GM21360 (cell line): ENCODE measurements around the gene AKIRIN2.
A peak's percentile ranks its signal among the peaks of the same experiment; 100 is the strongest.

Source experiments
- ATAC-seq: cut with Tn5 transposase; IDR thresholded peaks from one replicate; pipeline ENCODE4 v1.9.1; 2021; ENCODE audit warnings: mild to moderate bottlenecking, moderate library complexity; ENCODE audit not compliant: unreplicated experiment

Gene AKIRIN2

DNA sequence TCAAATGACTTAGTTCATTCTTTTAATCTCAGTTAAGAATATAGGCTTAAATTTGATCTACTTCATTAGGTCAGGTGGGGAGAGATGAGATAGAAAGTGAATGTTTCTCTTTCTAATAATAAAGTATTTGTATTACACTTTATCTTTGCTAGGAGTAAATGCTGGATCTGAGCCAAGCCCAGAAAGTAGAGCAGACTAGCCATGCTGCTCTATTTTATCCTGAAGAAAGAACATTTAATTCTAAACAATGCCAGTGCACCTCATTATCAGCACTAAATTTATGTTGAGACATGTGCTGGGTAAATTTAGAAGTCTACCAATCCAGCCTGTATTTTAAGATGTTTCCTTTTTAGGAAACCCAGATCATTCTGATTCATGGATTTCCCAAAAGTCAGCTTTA, 43.5 kb downstream of the AKIRIN2 start:
- no peak for ATAC-seq

DNA sequence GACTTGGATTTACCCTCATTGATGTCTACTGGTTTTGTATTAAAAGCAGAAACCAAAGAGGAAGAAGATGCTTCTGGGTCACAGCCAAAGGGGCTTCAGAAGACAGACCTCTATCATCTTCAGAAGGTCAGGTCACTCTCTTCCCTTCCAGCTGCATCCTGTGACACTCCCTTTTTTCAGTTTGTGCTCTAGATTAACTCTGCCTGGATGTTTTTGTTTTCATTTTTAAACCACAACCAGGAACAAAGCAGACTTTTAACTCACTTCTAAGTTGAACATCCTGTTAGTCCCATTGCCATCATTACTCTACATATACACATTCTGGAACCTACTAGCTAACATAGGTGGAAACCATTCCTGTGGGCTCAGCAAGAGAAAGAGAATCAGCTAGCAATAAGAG, 45.2 kb downstream of the AKIRIN2 start:
- ATAC-seq: peak; percentile 74

DNA sequence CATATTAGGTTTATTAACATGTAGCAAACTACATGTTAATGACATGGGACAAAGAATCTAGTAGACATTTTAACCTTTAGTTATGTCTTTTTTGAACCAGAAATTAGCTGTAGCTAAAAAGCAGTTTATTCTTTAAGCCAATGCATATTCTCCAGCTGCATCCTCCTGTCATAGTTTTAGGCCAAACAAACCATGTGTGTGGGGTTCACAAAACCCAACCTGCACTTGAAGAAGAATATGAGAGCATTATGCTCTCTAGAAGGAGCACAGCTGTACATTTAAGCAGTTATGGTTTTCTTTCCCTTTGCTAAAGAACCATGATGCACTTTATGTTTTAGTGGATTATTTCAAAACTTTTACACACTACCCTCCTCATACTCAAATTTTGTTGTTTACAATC, 46.2 kb downstream of the AKIRIN2 start:
- no peak for ATAC-seq

DNA sequence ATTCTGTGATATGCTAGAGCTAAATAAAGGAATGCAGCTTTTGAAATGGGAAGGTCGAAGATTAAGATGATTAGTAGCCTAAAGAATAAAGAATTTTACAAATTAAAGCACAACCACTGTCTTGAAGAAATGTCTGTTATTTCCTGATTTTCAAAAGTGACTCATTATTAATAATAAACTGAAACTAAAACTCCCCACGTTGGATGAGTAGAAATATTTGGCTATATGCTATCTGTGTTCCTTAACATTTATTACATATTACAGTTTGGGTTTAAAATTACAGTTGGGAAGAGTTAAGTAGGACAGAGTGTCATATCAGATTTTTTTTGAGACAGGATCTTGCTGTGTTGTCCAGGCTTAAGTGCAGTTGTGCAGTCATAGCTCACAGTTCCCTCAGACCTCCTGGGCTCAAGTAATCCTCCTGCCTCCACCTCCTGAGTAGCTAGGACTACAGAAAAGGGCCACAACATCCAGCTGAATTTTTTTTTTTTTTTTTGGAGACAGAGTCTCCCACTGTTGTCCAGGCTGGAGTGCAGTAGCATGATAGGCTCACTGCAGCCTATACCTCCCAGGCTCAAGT, 47.1 kb downstream of the AKIRIN2 start:
- ATAC-seq: no peak

DNA sequence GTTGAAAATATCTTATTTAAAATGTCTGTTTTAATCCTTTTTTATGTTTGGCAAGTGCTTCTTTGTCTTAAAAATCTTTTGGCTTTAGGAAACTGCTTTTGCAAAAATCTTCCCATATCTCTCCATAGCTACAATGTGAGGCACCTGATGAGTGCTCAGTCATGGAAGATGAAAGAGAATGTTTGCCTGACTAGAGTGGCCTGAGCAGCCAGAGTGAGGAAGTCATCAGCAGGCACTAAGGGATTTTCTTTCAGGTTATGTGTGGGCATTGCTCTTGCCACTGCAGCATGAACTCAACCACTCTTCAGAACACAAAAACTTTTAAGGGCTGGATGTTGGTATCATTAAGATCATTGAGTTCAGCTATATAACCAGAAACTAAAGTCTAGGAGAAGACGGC, 47.9 kb downstream of the AKIRIN2 start:
- ATAC-seq: no peak

DNA sequence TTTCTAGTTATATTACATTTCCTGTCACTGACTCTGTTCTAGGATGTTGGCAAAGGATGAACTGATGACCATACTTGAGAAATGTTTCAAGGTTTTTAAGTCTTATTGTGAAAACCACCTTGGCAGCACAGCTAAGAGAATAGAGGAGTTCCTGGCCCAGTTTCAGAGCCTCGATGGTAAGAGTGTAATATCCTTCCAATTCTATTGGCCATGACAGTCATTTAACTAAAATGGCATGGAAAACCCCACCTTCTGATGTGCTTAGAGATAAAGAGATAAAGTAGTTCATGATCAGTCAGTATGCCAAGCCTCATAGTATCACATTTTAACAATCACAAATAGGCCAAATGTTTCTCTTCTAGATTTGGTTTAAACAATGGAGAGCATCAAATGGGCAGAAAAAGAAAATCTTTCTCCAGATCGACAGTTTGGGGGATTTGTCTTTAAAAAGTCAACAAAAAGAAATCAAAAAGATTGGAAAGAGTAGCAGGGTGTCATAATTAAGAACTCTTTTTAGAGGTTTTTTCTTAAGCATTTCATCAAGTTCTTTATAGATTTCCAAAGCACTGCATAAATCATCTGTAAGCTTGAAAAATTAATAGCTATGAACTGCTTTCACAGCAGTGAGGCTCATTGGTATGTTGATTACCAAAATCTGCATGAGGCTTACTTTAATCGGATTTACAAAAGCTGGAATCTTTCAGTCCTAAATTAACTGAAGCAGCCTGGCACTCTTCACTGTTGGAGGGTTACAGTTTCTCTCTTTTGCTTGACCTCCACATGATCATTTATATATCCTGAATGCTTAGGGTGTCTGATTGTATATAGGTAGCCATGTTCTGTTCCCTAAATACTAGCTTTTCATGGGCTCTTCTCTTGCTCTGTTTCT, 48.7 kb downstream of the AKIRIN2 start:
- no peak for ATAC-seq

DNA sequence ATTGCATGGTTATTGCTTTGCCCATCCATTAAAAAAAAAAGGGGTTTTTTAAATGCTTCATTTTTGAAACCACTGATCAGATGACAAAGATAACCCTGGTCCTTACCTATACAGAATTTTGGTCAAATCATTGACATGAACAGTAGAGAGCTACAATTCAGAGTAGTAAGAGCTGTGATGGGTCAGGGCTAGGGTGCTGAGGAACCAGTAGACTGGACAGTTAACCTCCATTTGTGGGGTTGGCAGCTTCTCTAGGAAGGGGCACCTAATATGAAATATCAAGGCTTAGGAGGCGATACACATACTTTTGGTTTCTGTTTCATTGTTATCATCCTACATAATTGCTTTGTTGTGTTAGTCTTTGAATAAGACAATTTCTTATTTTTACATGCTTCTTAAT, 57.0 kb downstream of the AKIRIN2 start:
- ATAC-seq: no peak

DNA sequence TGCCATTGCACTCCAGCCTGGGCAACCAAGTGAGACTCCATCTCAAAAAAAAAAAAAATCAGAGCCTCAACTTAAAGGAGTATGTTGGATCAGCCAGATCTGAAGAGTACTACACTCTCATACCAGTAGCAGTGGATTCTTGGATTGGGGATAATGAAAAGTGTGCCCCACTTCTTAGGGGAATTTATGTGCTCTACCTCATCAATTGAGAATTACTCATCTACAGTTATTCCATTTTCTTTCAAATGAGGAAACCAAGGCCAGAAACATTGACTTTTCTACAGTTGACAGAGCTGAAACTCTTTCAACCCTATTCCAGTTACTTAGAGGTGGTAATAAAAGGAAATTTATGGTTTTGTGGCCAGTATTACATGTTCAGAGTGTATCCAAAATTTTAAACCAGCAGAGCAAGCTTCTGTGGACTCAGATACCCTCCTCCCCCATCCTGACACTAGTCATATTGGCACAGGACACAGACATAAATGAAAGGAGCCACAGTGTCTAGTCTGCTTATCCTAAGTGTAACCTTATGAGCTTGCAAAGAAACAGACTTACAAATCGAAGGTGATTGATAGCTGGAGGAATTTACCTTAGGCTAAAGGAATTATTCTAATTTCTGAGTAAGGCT, 60.9 kb downstream of the AKIRIN2 start:
- no peak for ATAC-seq

DNA sequence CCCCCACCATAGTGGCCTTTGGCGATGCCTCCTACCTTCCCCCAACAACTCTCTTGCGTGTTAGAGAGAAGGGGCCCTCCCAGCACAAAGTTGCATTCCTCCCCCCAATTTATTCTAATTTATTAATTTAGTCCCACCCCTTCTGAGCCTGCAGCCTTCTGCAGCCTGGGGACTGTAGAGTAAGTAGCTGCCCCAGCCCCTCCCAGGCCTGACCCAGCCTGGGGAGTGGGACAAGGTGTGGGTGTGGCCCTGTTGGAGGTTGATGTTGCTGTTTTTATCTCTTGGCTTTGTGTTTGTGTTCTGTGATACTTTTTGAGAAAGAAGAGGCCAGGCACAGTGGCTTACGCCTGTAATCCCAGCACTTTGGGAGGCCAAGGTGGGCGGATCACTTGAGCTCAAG, 62.7 kb downstream of the AKIRIN2 start:
- ATAC-seq: no peak

DNA sequence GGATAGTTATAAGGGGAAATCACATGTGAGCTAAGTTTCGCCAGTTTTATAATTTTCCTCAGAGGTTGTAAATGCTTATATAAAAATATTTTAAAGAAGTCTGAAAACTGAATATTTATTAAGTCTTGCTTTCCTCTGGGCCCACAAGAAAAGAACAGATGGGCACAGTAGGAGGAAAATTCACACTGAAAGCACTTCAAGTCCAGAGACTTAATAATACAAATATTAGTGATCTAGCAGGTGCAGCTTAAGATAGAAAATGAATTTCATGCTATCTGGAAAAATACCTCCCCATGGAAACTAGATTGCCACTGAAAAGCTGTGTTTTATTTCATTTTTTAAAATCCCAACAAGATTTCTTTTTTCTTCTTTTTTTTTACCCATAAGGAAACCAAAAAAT, 64.9 kb downstream of the AKIRIN2 start:
- ATAC-seq: no peak

DNA sequence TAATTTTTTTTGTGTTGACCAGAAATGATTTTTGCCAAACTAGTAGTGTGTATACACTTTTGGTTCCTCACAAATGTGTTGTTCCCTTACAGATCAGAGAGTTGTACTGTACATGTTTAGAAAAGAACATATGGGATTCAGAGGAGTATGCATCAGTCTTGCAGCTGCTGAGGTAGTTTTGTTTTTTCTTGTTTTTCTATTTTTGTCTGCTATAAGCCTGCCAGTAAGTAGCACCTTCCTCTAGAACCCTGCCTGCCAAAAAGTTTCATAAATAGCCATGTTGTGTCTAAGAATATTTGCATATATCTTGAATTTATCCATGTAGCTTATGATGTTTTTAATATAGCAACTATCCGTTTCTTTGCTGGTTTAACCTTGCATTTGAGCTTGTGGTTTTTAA, 65.7 kb downstream of the AKIRIN2 start:
- no peak for ATAC-seq

DNA sequence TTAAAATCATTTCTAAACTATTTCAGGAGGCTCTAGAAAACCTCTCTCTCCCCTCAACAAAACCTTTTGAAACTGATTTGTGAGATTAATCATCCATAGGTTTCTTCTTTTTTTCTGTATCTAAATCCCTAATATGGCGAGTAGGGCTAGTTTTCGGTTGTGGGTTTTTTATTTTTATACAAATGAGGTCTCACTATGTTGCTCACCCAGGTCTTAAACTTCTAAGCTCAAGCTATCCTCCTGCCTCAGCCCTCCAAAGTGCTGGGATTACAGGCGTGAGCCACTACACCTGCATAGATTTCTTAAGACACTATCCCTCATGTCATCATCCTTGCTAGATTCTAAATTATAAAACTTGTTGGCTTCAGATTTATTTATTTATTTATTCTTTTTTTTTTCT, 68.2 kb downstream of the AKIRIN2 start:
- peak; percentile 62 for ATAC-seq

DNA sequence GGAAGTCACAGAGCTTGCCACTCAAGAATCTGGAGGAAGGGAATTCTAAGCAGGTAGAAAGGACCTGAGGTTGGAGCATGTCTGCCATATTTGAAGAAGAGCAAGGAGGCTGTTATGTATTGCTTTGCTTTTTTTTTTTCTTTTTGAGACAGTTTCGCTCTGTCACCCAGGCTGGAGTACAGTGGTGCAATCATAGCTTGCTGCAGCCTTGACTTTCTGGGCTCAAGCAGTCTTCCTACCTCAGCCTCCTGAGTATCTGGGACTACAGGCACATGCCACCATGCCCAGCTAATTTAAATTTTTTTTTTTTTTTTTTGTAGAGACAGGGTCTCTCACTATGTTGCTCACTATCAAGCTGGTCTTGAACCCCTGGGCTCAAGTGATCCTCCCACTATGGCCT, 71.3 kb downstream of the AKIRIN2 start:
- ATAC-seq: no peak

DNA sequence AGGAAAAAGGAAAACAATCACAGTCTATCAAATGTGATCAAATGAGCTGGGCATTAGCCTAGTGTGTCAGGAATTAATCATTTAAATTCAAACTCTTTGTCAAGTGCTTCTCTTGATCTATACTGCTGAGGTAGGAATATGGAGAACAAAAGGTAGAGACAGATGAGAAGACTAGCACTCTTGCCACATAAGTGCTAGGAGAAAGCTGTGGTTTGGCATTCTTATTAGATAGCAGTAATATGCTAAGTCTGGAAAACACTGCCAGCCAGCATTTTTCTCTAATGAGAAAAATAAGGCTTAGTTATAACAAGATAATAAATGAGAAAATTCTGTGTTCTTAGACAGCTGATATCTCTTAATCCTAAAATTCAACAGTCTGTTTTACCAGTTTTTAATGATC, 73.2 kb downstream of the AKIRIN2 start:
- no peak for ATAC-seq

DNA sequence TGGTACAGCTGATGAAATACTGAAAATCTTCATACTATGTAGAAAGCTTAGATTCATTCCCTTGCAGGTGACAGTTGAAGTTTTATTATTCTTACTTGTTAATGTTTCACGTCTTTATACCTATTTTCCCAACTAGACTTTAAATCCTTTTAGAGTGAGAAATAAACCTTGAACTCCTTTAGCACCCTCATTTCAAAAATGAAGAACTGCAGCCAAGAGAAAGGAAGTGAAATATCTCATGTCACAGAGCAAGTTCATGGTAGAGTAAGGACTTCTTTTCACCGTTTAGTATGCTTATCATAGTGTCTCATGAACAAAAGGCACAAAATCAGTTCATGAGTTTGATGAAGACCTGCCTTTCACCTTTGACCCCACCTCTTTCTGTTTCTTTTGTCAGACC, 73.6 kb downstream of the AKIRIN2 start:
- no peak for ATAC-seq
